K562 (cell line): Measurements from ENCODE around the gene LRFN3. TPM values are rescaled to one million over a fixed set of nuclear protein-coding genes. Genes with fewer than 3 reads are reported as not detected.

Experiments
- ATAC-seq: fragments of 200-7000 bp; cut with Tn5 transposase; 3 replicates; pipeline ENCODE4 v1.9.1; 2020; ENCODE audit warnings: moderate library complexity
- BruUV-seq: library from RNA; stranded (reverse); fragments of 400-500 nt; replicated peaks from 2 replicates; lab custom pipeline; 2021; lab: Mats Ljungman, UMichigan
- CTCF ChIA-PET: fragments of 300-600 bp; formaldehyde crosslinking; extraction: SDS; loops from one replicate; lab custom pipeline; 2021; ENCODE audit warnings: low intra/inter-chr PET ratio; lab: Yijun Ruan, JAX
- POLR2A ChIA-PET: fragments of 300-600, 350-650 bp; sonication (Branson Sonifier 250); formaldehyde crosslinking; extraction: SDS; loops from one replicate; lab custom pipeline; 2021; ENCODE audit warnings: antibody characterized with exemption, inconsistent platforms; lab: Yijun Ruan, JAX
- DNase-seq, 4 experiments: peaks; one replicate each; pipeline versions ENCODE4 v3.0.0 to v3.0.0-alpha.2; 2011 to 2018; ENCODE audit warnings: low spot score in 3 of 4, mixed read lengths in 3 of 4; ENCODE audit errors: extremely low read depth in 1 of 4
- FAIRE-seq: peaks from 2 replicates; lab custom pipeline; 2011; peaks lifted over from hg19 to GRCh38; lab: Jason Lieb, UNC
- H2AFZ ChIP-seq: 2 replicates; pipeline ENCODE4 v1.6.0; 2011; ENCODE audit warnings: low read depth, low read length, control low read depth, inconsistent platforms
- H3K27ac ChIP-seq: fragments of 200-600 bp; 3 replicates; pipeline ENCODE4 v1.8.0; 2011; ENCODE audit warnings: low read depth, mild to moderate bottlenecking, control low read depth, inconsistent platforms, low read length, moderate library complexity, mixed read lengths; ENCODE audit errors: extremely low read depth
- H3K27me3 ChIP-seq, 2 experiments: fragments of 300-600 bp in 1 of 2; 2 replicates in 1 of 2; 3 replicates in 1 of 2; pipeline versions ENCODE4 v1.6.0 to v1.8.0; 2011; ENCODE audit warnings: inconsistent platforms in 2 of 2, low read length in 2 of 2, mild to moderate bottlenecking in 1 of 2, mixed read lengths in 1 of 2, moderate library complexity in 1 of 2; ENCODE audit not compliant: control insufficient read depth in 2 of 2, insufficient read depth in 2 of 2
- H3K36me3 ChIP-seq: fragments of 300-600 bp; 3 replicates; pipeline ENCODE4 v1.8.0; 2011; ENCODE audit warnings: mild to moderate bottlenecking, low read length, inconsistent platforms; ENCODE audit not compliant: control insufficient read depth, insufficient read depth
- H3K4me1 ChIP-seq, 2 experiments: fragments of 200-600 bp in 1 of 2; replicated peaks in 1 of 2; 2 replicates in 1 of 2; 3 replicates in 1 of 2; pipeline versions ENCODE4 v1.5.1 to v1.8.0; 2011; ENCODE audit warnings: inconsistent platforms in 2 of 2, low read length in 2 of 2, mild to moderate bottlenecking in 1 of 2, mixed read lengths in 1 of 2, moderate library complexity in 1 of 2; ENCODE audit not compliant: control insufficient read depth in 2 of 2, insufficient read depth in 2 of 2
- H3K4me2 ChIP-seq: 2 replicates; pipeline ENCODE4 v1.6.1; 2011; ENCODE audit warnings: low read length, control low read depth, inconsistent platforms, mixed read lengths; ENCODE audit not compliant: insufficient read depth
- H3K4me3 ChIP-seq: fragments of 200-600 bp; sonication (generic), shearing (Covaris generic); 2 replicates; pipeline ENCODE4 v1.5.1; 2016; ENCODE audit warnings: control low read depth, inconsistent platforms
- H3K79me2 ChIP-seq: fragments of 200-600 bp; 3 replicates; pipeline ENCODE4 v1.8.0; 2011; ENCODE audit warnings: low read length, inconsistent platforms; ENCODE audit not compliant: control insufficient read depth, insufficient read depth
- H3K9ac ChIP-seq, 2 experiments: 2 replicates each; pipeline versions ENCODE4 v1.6.0 to v1.6.1; 2011; ENCODE audit warnings: low read depth in 2 of 2, low read length in 2 of 2, control low read depth in 1 of 2, inconsistent platforms in 1 of 2, mild to moderate bottlenecking in 1 of 2, mixed read lengths in 1 of 2; ENCODE audit not compliant: insufficient read depth in 1 of 2
- H3K9me1 ChIP-seq: one replicate; pipeline ENCODE4 v1.6.0; 2011; ENCODE audit warnings: inconsistent platforms, mild to moderate bottlenecking, low read length, moderate library complexity; ENCODE audit not compliant: control insufficient read depth, insufficient read depth
- H3K9me3 ChIP-seq: replicated peaks from 2 replicates; pipeline ENCODE4 v1.5.1; 2011; ENCODE audit warnings: low read depth, low read length, inconsistent platforms; ENCODE audit not compliant: control insufficient read depth, insufficient read depth
- H4K20me1 ChIP-seq: replicated peaks from 2 replicates; pipeline ENCODE4 v1.6.1; 2011; ENCODE audit warnings: low read length, inconsistent platforms, mixed read lengths; ENCODE audit not compliant: control insufficient read depth, insufficient read depth
- CBFB ChIP-seq: sonication (generic); formaldehyde crosslinking; IDR thresholded peaks from 2 replicates; pipeline ENCODE4 v1.4.0; 2020; ENCODE audit warnings: mild to moderate bottlenecking, missing genetic modification reagents
- CTCF ChIP-seq, 3 experiments: IDR thresholded peaks in 2 of 3; conservative IDR thresholded peaks in 1 of 3; 2 replicates each; pipeline ENCODE4 v1.5.1; 2011 to 2012; ENCODE audit warnings: low read length in 3 of 3, mild to moderate bottlenecking in 3 of 3, control low read depth in 2 of 3, improper control_type of control experiment in 1 of 3, inconsistent platforms in 1 of 3, low read depth in 1 of 3, mixed read lengths in 1 of 3, moderate library complexity in 1 of 3; ENCODE audit not compliant: insufficient read depth in 2 of 3
- DIDO1 ChIP-seq: fragments of 450-650 bp; IDR thresholded peaks from 2 replicates; pipeline ENCODE4 v1.6.1; 2016; ENCODE audit warnings: low read depth, missing biosample characterization, missing genetic modification characterization
- ETV6 ChIP-seq, 3 experiments: fragments of 150-350 bp in 1 of 3; sonication (generic) in 1 of 3; formaldehyde crosslinking in 1 of 3; IDR thresholded peaks; 2 replicates each; pipeline versions ENCODE4 v1.6.1 to v1.8.0; 2014 to 2022; ENCODE audit warnings: borderline replicate concordance in 2 of 3, low read depth in 2 of 3, antibody characterized with exemption in 1 of 3, low read length in 1 of 3, mild to moderate bottlenecking in 1 of 3, missing genetic modification reagents in 1 of 3
- FOXM1 ChIP-seq, 2 experiments: fragments of 450-650 bp in 1 of 2; sonication (generic) in 1 of 2; formaldehyde crosslinking in 1 of 2; IDR thresholded peaks; 2 replicates each; pipeline versions ENCODE4 v1.6.1 to v1.9.0; 2017 to 2022; ENCODE audit warnings: low read depth in 2 of 2, mild to moderate bottlenecking in 2 of 2, missing genetic modification reagents in 1 of 2, moderate library complexity in 1 of 2
- HDGF ChIP-seq: fragments of 450-650 bp; IDR thresholded peaks from 2 replicates; pipeline ENCODE4 v1.6.1; 2016
- HSF4 ChIP-seq: fragments of 250-450 bp; sonication (Bioruptor Pico); IDR thresholded peaks from 2 replicates; pipeline ENCODE4 v2.1.2; 2022; ENCODE audit warnings: mild to moderate bottlenecking, moderate library complexity, borderline replicate concordance
- LCOR ChIP-seq: sonication (generic); formaldehyde crosslinking; IDR thresholded peaks from 2 replicates; pipeline ENCODE4 v1.8.0; 2022; ENCODE audit warnings: mild to moderate bottlenecking, missing genetic modification reagents
- NUFIP1 ChIP-seq: fragments of 450-650 bp; IDR thresholded peaks from 2 replicates; pipeline ENCODE4 v1.6.1; 2018; ENCODE audit not compliant: partially characterized antibody
- POLR3G ChIP-seq: IDR thresholded peaks from 2 replicates; pipeline ENCODE4 v1.6.1; 2011; ENCODE audit not compliant: insufficient read length, insufficient replicate concordance; ENCODE audit errors: extremely low read depth
- RAD51 ChIP-seq: fragments of 450-650 bp; IDR thresholded peaks from 2 replicates; pipeline ENCODE4 v1.7.1; 2016; ENCODE audit warnings: low read depth, mild to moderate bottlenecking, borderline replicate concordance
- TAF9B ChIP-seq: fragments of 450-650 bp; IDR thresholded peaks from 2 replicates; pipeline ENCODE4 v1.6.1; 2018; ENCODE audit warnings: mild to moderate bottlenecking; ENCODE audit not compliant: partially characterized antibody
- XRCC5 ChIP-seq: fragments of 200-400 bp; formaldehyde crosslinking; IDR thresholded peaks from 2 replicates; pipeline ENCODE4 v1.6.1; 2017; ENCODE audit warnings: low read depth, mild to moderate bottlenecking, low read length
- ZNF668 ChIP-seq: fragments of 250-450 bp; sonication (Bioruptor Pico); IDR thresholded peaks from 2 replicates; pipeline ENCODE4 v1.8.0; 2022; ENCODE audit warnings: mild to moderate bottlenecking, inconsistent platforms
- WGBS: fragments of 100-300 bp; shearing (Covaris generic); methylation state at CpG from one replicate; pipeline ENCODE4 v1.1.6; 2016; ENCODE audit warnings: low coverage, mixed read lengths; ENCODE audit not compliant: insufficient coverage; ENCODE audit errors: missing lambda C conversion rate; 5-methylcytosine and 5-hydroxymethylcytosine counted together
- in situ Hi-C: fragments of 300-500 bp; cut with MboI; formaldehyde crosslinking; loops from 4 replicates; pipeline ENCODE4 v1.15.0; 2018; ENCODE audit warnings: inconsistent platforms, mixed read lengths
- intact Hi-C: fragments of 100-400 bp; cut with micrococcal nuclease; formaldehyde crosslinking; loops from 2 replicates; pipeline ENCODE4 v1.14.2; 2022
- polyA plus RNA-seq, 8 experiments: library from polyadenylated mRNA; depleted of rRNA in 4 of 8; stranded (reverse) in 5 of 8; unstranded in 3 of 8; fragments of >200 nt; fragmentation: Nextera tagmentation in 2 of 8; fragmentation: Illumina TruSeq in 1 of 8; extraction: Ambion mirVana in 2 of 8; extraction: Trizol in 1 of 8; gene quantifications; 2 replicates each; pipeline versions ENCODE4 v1.2.1 to v1.2.3, GENCODE V29; 2011 to 2014; ENCODE audit warnings: inconsistent platforms in 1 of 8, missing spikeins in 1 of 8
- total RNA-seq, 7 experiments: library from RNA; depleted of rRNA in 6 of 7; stranded (reverse); fragments of >200 nt in 6 of 7; fragmentation: Illumina TruSeq in 2 of 7; extraction: Trizol in 2 of 7; gene quantifications; 2 replicates each; pipeline versions ENCODE4 v1.2.1 to v1.2.3, GENCODE V29; 2011 to 2021; ENCODE audit warnings: low replicate concordance in 1 of 7

The LRFN3 gene
- total and polyA plus RNA-seq, 9 of the 15 experiments (the other 6 are each of a cell fraction or from before 2014, with no cell fraction given) = 0.03 to 0.12 (median 0.11) TPM; not detected in 6

DNA sequence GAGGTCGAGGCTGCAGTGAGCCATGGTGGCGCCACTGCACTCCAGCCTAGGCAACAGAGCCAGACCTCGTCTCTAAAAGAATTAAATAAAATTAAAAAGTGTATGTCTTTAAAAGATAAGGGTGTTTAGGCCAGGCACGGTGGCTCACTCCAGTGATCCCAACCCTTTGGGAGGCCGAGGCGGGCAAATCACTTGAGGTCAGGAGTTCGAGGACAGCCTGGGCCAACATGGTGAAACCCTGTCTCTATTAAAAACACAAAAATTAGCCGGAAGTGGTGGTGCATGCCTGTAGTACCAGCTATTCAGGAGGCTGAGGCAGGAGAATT is 51.4 kb downstream of the LRFN3 start:
- no peaks in the 10 kb centered on the region for H4K20me1 ChIP-seq
- ATAC-seq (no peak), FAIRE-seq (no peak), DNase-seq (peak in 1 of 4 experiments; percentile 19)
- H3K4me1 ChIP-seq = peaks cover 0 to 12% of the 10 kb centered on the region in 2 experiments; a peak in 2 of 5 replicates
- TF ChIP-seq FOXM1 (IDR thresholded peaks at IDR 0.05; ENCODE audit: low read depth) (no peak), FOXM1 (CRISPR knock-in tag; IDR thresholded peaks at IDR 0.05; ENCODE audit: low read depth) (no peak), HSF4 (no peak), CBFB (CRISPR knock-in tag) (no peak), RAD51 (no peak), XRCC5 (no peak), DIDO1 (tag) (no peak), ZNF668 (no peak), ETV6 (IDR thresholded peaks at IDR 0.05; ENCODE audit: borderline replicate concordance in 1 of 2, low read depth in 2 of 2, low read length in 1 of 2) (no peak), ETV6 (CRISPR knock-in tag; IDR thresholded peaks at IDR 0.05; ENCODE audit: borderline replicate concordance) (no peak), POLR3G (no peak), TAF9B (no peak), HDGF (no peak), LCOR (no peak), NUFIP1 (no peak), CTCF (IDR thresholded peaks at IDR 0.05 in 2 of 3, conservative IDR thresholded peaks at IDR 0.05 in 1 of 3; ENCODE audit: insufficient read depth in 2 of 3, low read depth in 1 of 3, low read length in 3 of 3) (no peak)
- CTCF ChIA-PET = no interaction called here
- H3K36me3 ChIP-seq = no peaks in the 10 kb centered on the region
- peak overlapping the region in 1 of 2 experiments; percentile 78; a peak in 2 of 4 replicates for H3K9ac ChIP-seq
- in situ Hi-C loops (no loop called here), intact Hi-C loops (no loop called here)
- POLR2A ChIA-PET = no interaction called here
- no peak overlapping the region for H3K4me2 ChIP-seq
- no peaks in the 10 kb centered on the region for H3K79me2 ChIP-seq
- H2AFZ ChIP-seq = no peak overlapping the region
- peaks cover 3% of the 10 kb centered on the region for H3K9me3 ChIP-seq
- H3K4me3 ChIP-seq = peak overlapping the region; percentile 22; the same call in 1 of the 2 replicates
- H3K27me3 ChIP-seq = peaks cover 10 to 36% of the 10 kb centered on the region in 2 experiments; a peak in 4 of 5 replicates
- no peaks in the 10 kb centered on the region for H3K9me1 ChIP-seq
- 9% methylated on average over 8 of the region's 8 CpGs for WGBS
- no peak overlapping the region for H3K27ac ChIP-seq
- BruUV-seq = no TSS peak
